ENCODE measurements around the gene KCNK4. TPM values are rescaled to one million over a fixed set of nuclear protein-coding genes. Genes with fewer than 3 reads are reported as not detected.
A peak's percentile ranks its signal among the peaks of the same experiment; 100 is the strongest.

The KCNK4 gene
- total RNA-seq, 1 donor from 2014 or later = 0.23 TPM

- Mint-ChIP-seq H3K27ac (no peak overlapping the region), H3K4me3 (no peak overlapping the region), H3K27me3 (peaks cover 78% of the 10 kb centered on the region), H3K4me1 (peaks cover 17% of the 10 kb centered on the region), H3K36me3 (ENCODE audit: low read depth) (peaks cover 2% of the 10 kb centered on the region), H3K9me3 (no peaks in the 10 kb centered on the region)
- no peak for DNase-seq
- intact Hi-C loops (cut with micrococcal nuclease) = no loop called here
Measured at GRCh38 chr11:64296236-64296635, 5.1 kb downstream of the KCNK4 start.

- Mint-ChIP-seq H3K4me3 (no peak overlapping the region), H3K27ac (no peak overlapping the region), H3K9me3 (no peaks in the 10 kb centered on the region), H3K36me3 (ENCODE audit: low read depth) (peaks cover 2% of the 10 kb centered on the region), H3K27me3 (peaks cover 81% of the 10 kb centered on the region), H3K4me1 (peaks cover 17% of the 10 kb centered on the region)
- intact Hi-C loops (cut with micrococcal nuclease) = no loop called here
- peak; percentile 59 for DNase-seq
Measured at GRCh38 chr11:64296830-64297698, 6.0 kb downstream of the KCNK4 start.

- H3K27me3 Mint-ChIP-seq = peaks cover 78% of the 10 kb centered on the region
Measured at GRCh38 chr11:64297699-64298358, 6.7 kb downstream of the KCNK4 start.

GRCh38 chr11:64298966-64299846, 8.1 kb downstream of the KCNK4 start:
- peaks cover 64% of the 10 kb centered on the region for H3K27me3 Mint-ChIP-seq
- no peaks in the 10 kb centered on the region for H3K9me3 Mint-ChIP-seq
- H3K36me3 Mint-ChIP-seq (ENCODE audit: low read depth) = peaks cover 2% of the 10 kb centered on the region
- peaks cover 21% of the 10 kb centered on the region for H3K4me1 Mint-ChIP-seq
- intact Hi-C loops (cut with micrococcal nuclease) = no loop called here
- H3K27ac Mint-ChIP-seq = no peak overlapping the region
- peak; percentile 70 for DNase-seq
- H3K4me3 Mint-ChIP-seq = peak overlapping the region; percentile 76

More at GRCh38 chr11:64297699-64298358, 6.7 kb downstream of the KCNK4 start:
- peaks cover 2% of the 10 kb centered on the region for H3K36me3 Mint-ChIP-seq (ENCODE audit: low read depth)
- H3K4me1 Mint-ChIP-seq = peaks cover 14% of the 10 kb centered on the region
- no peaks in the 10 kb centered on the region for H3K9me3 Mint-ChIP-seq
- intact Hi-C loops (cut with micrococcal nuclease) = no loop called here
- no peak overlapping the region for H3K27ac Mint-ChIP-seq
- peak; percentile 59 for DNase-seq
- H3K4me3 Mint-ChIP-seq = no peak overlapping the region

GRCh38 chr11:64299847-64300648, 8.9 kb downstream of the KCNK4 start, which contains the start of gene CATSPERZ:
CATSPERZ (plus strand) TSS chr11:64300358; CDS start chr11:64300411, 53 bp downstream.
- Mint-ChIP-seq H3K9me3 (no peaks in the 10 kb centered on the region), H3K4me3 (peak within 1 kb of the TSS; percentile 76), H3K4me1 (peaks cover 22% of the 10 kb centered on the region), H3K27me3 (peaks cover 56% of the 10 kb centered on the region), H3K27ac (peak within 1 kb of the TSS; percentile 8), H3K36me3 (ENCODE audit: low read depth) (peaks cover 2% of the 10 kb centered on the region)
- intact Hi-C loops (cut with micrococcal nuclease) = loop anchor here (1.0 to 10.0 kb wide), 4 partner anchors 8 to 325 kb away; partner anchors contain the start of gene COX8A
- peak; percentile 74 for DNase-seq

- peak overlapping the region; percentile 89 for H3K4me3 Mint-ChIP-seq
- peaks cover 24% of the 10 kb centered on the region for H3K27me3 Mint-ChIP-seq
- H3K9me3 Mint-ChIP-seq = no peaks in the 10 kb centered on the region
- peak overlapping the region; percentile 37 for H3K27ac Mint-ChIP-seq
- peaks cover 26% of the 10 kb centered on the region for H3K4me1 Mint-ChIP-seq
- peaks cover 15% of the 10 kb centered on the region for H3K36me3 Mint-ChIP-seq (ENCODE audit: low read depth)
- DNase-seq = no peak
- intact Hi-C loops (cut with micrococcal nuclease) = loop anchor here (1.0 to 10.0 kb wide), 5 partner anchors 18 to 329 kb away; partner anchors contain the start of genes CCDC88B, COX8A, GPR137 and NUDT22
Measured at GRCh38 chr11:64303109-64304031, 12.3 kb downstream of the KCNK4 start.

GRCh38 chr11:64304032-64304315, 12.9 kb downstream of the KCNK4 start:
- peak overlapping the region; percentile 89 for H3K4me3 Mint-ChIP-seq
- peak overlapping the region; percentile 99 for H3K27ac Mint-ChIP-seq
- no peak for DNase-seq
- H3K27me3 Mint-ChIP-seq = peaks cover 19% of the 10 kb centered on the region
- H3K36me3 Mint-ChIP-seq (ENCODE audit: low read depth) = peaks cover 15% of the 10 kb centered on the region
- peaks cover 26% of the 10 kb centered on the region for H3K4me1 Mint-ChIP-seq
- no peaks in the 10 kb centered on the region for H3K9me3 Mint-ChIP-seq
- intact Hi-C loops (cut with micrococcal nuclease) = loop anchor here (1.0 to 10.0 kb wide), 5 partner anchors 19 to 329 kb away; partner anchors contain the start of genes CCDC88B, COX8A, GPR137 and NUDT22

GRCh38 chr11:64304316-64305072, 13.4 kb downstream of the KCNK4 start:
- H3K27me3 Mint-ChIP-seq = peaks cover 17% of the 10 kb centered on the region
- no peaks in the 10 kb centered on the region for H3K9me3 Mint-ChIP-seq
- intact Hi-C loops (cut with micrococcal nuclease) = loop anchor here (1.0 to 10.0 kb wide), 11 partner anchors 13 to 473 kb away; partner anchors contain the start of genes CCDC88B, COX8A, FERMT3 and GPR137
- peaks cover 26% of the 10 kb centered on the region for H3K4me1 Mint-ChIP-seq
- DNase-seq = peak; percentile 98
- peaks cover 15% of the 10 kb centered on the region for H3K36me3 Mint-ChIP-seq (ENCODE audit: low read depth)
- peak overlapping the region; percentile 99 for H3K27ac Mint-ChIP-seq
- H3K4me3 Mint-ChIP-seq = peak overlapping the region; percentile 89

GRCh38 chr11:64305075-64305690, 14.1 kb downstream of the KCNK4 start, which contains the start of gene ESRRA:
ESRRA (plus strand) TSS chr11:64305524; CDS start chr11:64307180, 1,656 bp downstream.
- Mint-ChIP-seq H3K27ac (peak within 1 kb of the TSS; percentile 99), H3K9me3 (no peaks in the 10 kb centered on the region), H3K4me1 (peaks cover 26% of the 10 kb centered on the region), H3K36me3 (ENCODE audit: low read depth) (peaks cover 17% of the 10 kb centered on the region), H3K4me3 (peak within 1 kb of the TSS; percentile 94), H3K27me3 (peaks cover 12% of the 10 kb centered on the region)
- intact Hi-C loops (cut with micrococcal nuclease) = loop anchor here (1.0 to 10.0 kb wide), 9 partner anchors 12 to 472 kb away; partner anchors contain the start of genes CCDC88B, COX8A, FERMT3 and NUDT22
- peak; percentile 100 for DNase-seq

GRCh38 chr11:64305691-64306562, 14.8 kb downstream of the KCNK4 start:
- H3K36me3 Mint-ChIP-seq (ENCODE audit: low read depth) = peaks cover 19% of the 10 kb centered on the region
- H3K4me1 Mint-ChIP-seq = peaks cover 22% of the 10 kb centered on the region
- H3K9me3 Mint-ChIP-seq = no peaks in the 10 kb centered on the region
- DNase-seq = peak; percentile 92
- peak overlapping the region; percentile 94 for H3K4me3 Mint-ChIP-seq
- intact Hi-C loops (cut with micrococcal nuclease) = loop anchor here (1.0 to 10.0 kb wide), 9 partner anchors 11 to 471 kb away; partner anchors contain the start of genes CCDC88B, COX8A, FERMT3 and NUDT22
- H3K27me3 Mint-ChIP-seq = peaks cover 5% of the 10 kb centered on the region
- peak overlapping the region; percentile 88 for H3K27ac Mint-ChIP-seq

Measured in activated CD4-positive, alpha-beta T cell treated with anti-CD3 and anti-CD28 coated beads, Interleukin-2, amount 10 ng/mL, durations not matched to agents 24 days and 14 days (primary cell).